Activated T-cell treated with anti-CD3 and anti-CD28 coated beads, Interleukin-2, amount 50 U/mL, for 24 hours (primary cell): ENCODE data around the gene NBL1.

Experiments
- DNase-seq: peaks from one replicate; pipeline ENCODE4 v3.0.0-alpha.2; 2020
- H3K27ac Mint-ChIP-seq: 2 replicates; pipeline ENCODE4 v1.8.0; 2020; ENCODE audit warnings: mild to moderate bottlenecking, mixed read lengths
- H3K27me3 Mint-ChIP-seq: 2 replicates; pipeline ENCODE4 v1.8.0; 2020; ENCODE audit warnings: mixed read lengths
- H3K36me3 Mint-ChIP-seq: 2 replicates; pipeline ENCODE4 v1.8.0; 2020; ENCODE audit warnings: low read depth, mixed read lengths
- H3K4me1 Mint-ChIP-seq: 2 replicates; pipeline ENCODE4 v1.8.0; 2020; ENCODE audit warnings: low read depth, mixed read lengths
- H3K4me3 Mint-ChIP-seq: 2 replicates; pipeline ENCODE4 v1.8.0; 2020; ENCODE audit warnings: mild to moderate bottlenecking, moderate library complexity, mixed read lengths
- H3K9me3 Mint-ChIP-seq: 2 replicates; pipeline ENCODE4 v1.8.0; 2020; ENCODE audit warnings: mixed read lengths

The NBL1 gene

GRCh38 chr1:19683351-19683750 lies 39.2 kb downstream of the NBL1 start:
- Mint-ChIP-seq H3K4me1 (peaks cover 12% of the 10 kb centered on the region), H3K27ac (no peak overlapping the region), H3K36me3 (peaks cover 18% of the 10 kb centered on the region), H3K4me3 (no peak overlapping the region), H3K27me3 (no peaks in the 10 kb centered on the region), H3K9me3 (no peaks in the 10 kb centered on the region)
- DNase-seq, result no peak

DNA sequence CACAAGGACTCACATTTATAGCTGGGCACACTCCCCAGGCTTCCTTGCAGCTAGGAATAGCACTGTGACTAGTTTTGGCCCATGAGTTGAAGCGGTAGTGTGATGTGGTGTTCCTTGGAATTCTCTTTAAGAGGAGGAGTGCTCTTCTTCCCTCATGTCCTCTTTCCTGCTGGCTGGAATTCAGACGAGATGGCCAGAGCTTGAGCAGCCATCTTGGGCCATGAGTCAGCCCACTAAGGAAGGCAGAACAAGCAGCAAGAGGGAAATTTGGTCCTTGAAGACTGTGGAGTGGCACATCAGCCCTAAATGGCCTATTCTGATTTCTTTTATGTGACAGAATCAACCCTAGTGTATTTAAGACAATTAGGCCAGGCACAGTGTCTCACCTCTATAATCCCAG lies 40.6 kb downstream of the NBL1 start:
- DNase-seq, result no peak
- Mint-ChIP-seq H3K27me3 (no peaks in the 10 kb centered on the region), H3K36me3 (peaks cover 28% of the 10 kb centered on the region), H3K4me1 (peaks cover 23% of the 10 kb centered on the region), H3K27ac (no peak overlapping the region), H3K9me3 (no peaks in the 10 kb centered on the region), H3K4me3 (no peak overlapping the region)

- Mint-ChIP-seq H3K4me1 (peaks cover 25% of the 10 kb centered on the region), H3K9me3 (peaks cover 6% of the 10 kb centered on the region), H3K36me3 (peaks cover 41% of the 10 kb centered on the region), H3K4me3 (no peak overlapping the region), H3K27me3 (no peaks in the 10 kb centered on the region), H3K27ac (no peak overlapping the region)
- no peak for DNase-seq
Observed at GRCh38 chr1:19685994-19686393, 41.9 kb downstream of the NBL1 start.

DNA sequence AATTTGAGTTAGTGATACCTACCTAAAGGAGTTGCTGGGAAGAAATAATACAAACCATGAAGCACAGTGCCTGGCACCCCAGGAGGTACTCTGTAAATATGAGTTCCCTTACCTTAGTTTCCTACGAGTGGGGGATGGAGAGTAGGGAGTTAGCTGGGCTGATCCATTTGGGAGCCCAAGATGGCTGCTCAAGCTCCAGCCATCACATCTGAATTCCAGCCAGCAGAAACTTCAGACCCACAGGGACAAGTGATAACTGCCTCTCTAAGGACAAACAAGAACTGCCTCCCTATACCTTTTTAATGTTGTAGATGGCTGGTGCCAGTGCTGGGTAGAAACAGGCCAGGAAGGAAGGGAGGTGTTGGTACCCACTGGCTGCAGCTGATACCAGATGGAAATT lies 43.3 kb downstream of the NBL1 start:
- Mint-ChIP-seq H3K9me3 (peaks cover 6% of the 10 kb centered on the region), H3K4me1 (peaks cover 25% of the 10 kb centered on the region), H3K36me3 (peaks cover 51% of the 10 kb centered on the region), H3K4me3 (no peak overlapping the region), H3K27ac (peak overlapping the region; percentile 40), H3K27me3 (no peaks in the 10 kb centered on the region)
- DNase-seq, result no peak

DNA sequence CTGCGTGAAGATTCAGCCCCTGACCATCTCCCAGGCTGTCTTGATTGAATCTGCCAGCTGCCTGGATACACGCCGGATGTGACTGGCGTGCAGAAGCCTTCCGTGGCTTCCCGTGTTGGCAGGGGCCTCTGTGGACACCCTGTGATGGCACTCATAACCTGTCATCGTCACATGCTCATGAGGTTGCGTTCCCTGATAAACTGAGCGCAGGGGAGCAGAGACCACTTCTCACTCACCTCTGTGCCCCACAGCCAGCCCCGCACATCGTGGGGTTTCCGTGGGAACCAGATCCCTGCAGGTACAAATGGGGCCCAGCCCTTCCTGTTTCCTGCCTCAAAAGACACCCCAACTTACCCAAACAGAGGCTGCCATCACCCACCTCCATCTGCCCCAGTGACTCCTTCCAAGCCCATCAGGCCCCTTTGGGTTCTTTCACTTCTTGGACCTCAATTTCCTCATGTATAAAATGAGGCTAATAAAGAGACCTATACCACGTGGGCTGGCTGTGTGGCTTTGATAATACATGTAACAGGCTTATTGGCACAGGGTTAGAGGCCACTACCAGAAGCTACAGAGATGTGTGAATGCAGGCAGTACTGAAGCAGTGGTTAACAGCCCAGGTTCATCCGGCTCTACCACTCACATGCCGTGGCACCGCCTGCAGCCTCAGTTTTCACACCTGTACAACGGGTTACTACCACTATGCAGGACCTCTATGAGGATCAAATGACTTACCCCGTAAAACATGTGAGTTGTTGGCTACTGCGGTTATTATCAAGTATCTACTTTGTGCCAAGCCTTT lies 44.1 kb downstream of the NBL1 start:
- DNase-seq, result peak; percentile 36
- H3K27ac Mint-ChIP-seq, result peak overlapping the region; percentile 20

GRCh38 chr1:19689085-19689757 lies 45.1 kb downstream of the NBL1 start:
- no peak overlapping the region for H3K4me3 Mint-ChIP-seq

More for the DNA sequence above, 44.1 kb downstream of the NBL1 start:
- H3K27me3 Mint-ChIP-seq, result no peaks in the 10 kb centered on the region
- peaks cover 25% of the 10 kb centered on the region for H3K4me1 Mint-ChIP-seq
- H3K4me3 Mint-ChIP-seq, result no peak overlapping the region
- peaks cover 49% of the 10 kb centered on the region for H3K36me3 Mint-ChIP-seq
- peaks cover 6% of the 10 kb centered on the region for H3K9me3 Mint-ChIP-seq

DNA sequence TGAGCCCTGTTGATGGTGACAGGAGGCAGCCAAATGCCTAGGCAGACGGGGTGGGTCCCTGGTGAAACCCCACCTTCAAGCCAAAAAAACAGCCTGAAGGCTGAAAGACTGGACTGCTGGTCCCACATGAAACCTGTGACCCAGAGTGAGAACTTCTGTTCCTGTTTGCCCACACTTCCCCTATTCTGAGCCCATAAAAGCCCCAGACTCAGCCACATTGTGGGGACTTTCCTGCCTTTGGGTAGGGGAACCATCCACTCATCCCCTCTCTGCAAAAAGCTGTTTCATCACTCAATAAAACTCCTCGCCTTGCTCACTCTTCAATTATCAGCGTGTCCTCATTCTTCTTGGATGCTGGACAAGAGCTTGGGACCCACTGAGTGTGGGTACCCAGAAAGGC lies 45.7 kb downstream of the NBL1 start:
- H3K36me3 Mint-ChIP-seq, result peaks cover 59% of the 10 kb centered on the region

More at GRCh38 chr1:19689085-19689757, 45.1 kb downstream of the NBL1 start:
- H3K36me3 Mint-ChIP-seq, result peaks cover 55% of the 10 kb centered on the region
- H3K27ac Mint-ChIP-seq, result no peak overlapping the region
- DNase-seq, result no peak
- peaks cover 6% of the 10 kb centered on the region for H3K9me3 Mint-ChIP-seq
- no peaks in the 10 kb centered on the region for H3K27me3 Mint-ChIP-seq
- H3K4me1 Mint-ChIP-seq, result peaks cover 25% of the 10 kb centered on the region

GRCh38 chr1:19690342-19690741 lies 46.2 kb downstream of the NBL1 start:
- no peak for DNase-seq
- Mint-ChIP-seq H3K4me1 (peaks cover 25% of the 10 kb centered on the region), H3K27me3 (no peaks in the 10 kb centered on the region)

More for the DNA sequence above, 45.7 kb downstream of the NBL1 start:
- H3K9me3 Mint-ChIP-seq, result peaks cover 6% of the 10 kb centered on the region
- peak overlapping the region; percentile 39 for H3K27ac Mint-ChIP-seq
- DNase-seq, result no peak
- H3K4me1 Mint-ChIP-seq, result peaks cover 25% of the 10 kb centered on the region
- no peaks in the 10 kb centered on the region for H3K27me3 Mint-ChIP-seq
- no peak overlapping the region for H3K4me3 Mint-ChIP-seq

DNA sequence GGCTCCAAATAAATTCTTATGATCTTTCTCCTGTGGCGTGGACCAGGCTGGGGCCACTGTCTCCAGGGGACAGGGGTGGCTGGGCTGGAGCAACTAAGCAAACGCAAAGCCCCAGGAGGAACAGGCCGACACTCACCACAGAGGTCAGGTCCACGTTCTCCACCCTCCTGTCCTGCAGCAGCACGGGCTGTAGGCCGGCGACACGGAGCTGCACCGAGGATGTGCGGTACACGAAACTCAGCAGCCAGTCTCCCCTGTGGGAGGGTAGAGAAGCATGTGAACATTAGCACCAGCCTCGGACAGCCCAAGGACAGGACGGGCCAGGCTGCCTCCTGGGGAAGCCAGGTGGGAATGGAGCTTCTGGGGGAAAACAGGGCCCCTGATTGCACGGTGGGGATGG lies 50.2 kb downstream of the NBL1 start:
- peaks cover 4% of the 10 kb centered on the region for H3K4me1 Mint-ChIP-seq
- H3K9me3 Mint-ChIP-seq, result peaks cover 6% of the 10 kb centered on the region
- H3K4me3 Mint-ChIP-seq, result no peak overlapping the region
- DNase-seq, result no peak
- no peaks in the 10 kb centered on the region for H3K27me3 Mint-ChIP-seq
- H3K36me3 Mint-ChIP-seq, result peaks cover 61% of the 10 kb centered on the region
- H3K27ac Mint-ChIP-seq, result no peak overlapping the region

More at GRCh38 chr1:19690342-19690741, 46.2 kb downstream of the NBL1 start:
- peaks cover 61% of the 10 kb centered on the region for H3K36me3 Mint-ChIP-seq
- no peak overlapping the region for H3K27ac Mint-ChIP-seq
- peaks cover 6% of the 10 kb centered on the region for H3K9me3 Mint-ChIP-seq
- H3K4me3 Mint-ChIP-seq, result no peak overlapping the region

DNA sequence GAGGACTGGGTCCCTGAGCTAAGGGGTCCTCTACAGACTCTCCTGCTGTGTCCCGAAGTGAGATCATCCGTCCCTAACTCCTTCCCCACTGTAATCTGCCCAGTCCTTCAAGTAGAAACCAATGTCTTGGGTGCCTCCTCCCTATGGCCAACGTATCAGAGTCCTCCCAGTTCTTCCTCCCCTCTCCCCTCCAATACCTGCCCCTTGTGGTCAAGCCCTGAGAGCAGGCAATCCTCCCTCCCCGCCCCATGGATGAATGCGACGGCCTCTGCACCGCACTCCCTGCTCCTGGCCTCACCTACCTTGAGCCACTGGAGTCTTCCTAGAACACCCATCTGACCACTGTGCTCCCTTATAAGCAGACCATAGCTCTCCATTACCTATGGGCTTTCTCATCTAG lies 51.7 kb downstream of the NBL1 start:
- Mint-ChIP-seq H3K36me3 (peaks cover 61% of the 10 kb centered on the region), H3K27ac (peak overlapping the region; percentile 27), H3K27me3 (no peaks in the 10 kb centered on the region), H3K9me3 (no peaks in the 10 kb centered on the region), H3K4me3 (no peak overlapping the region), H3K4me1 (no peaks in the 10 kb centered on the region)
- no peak for DNase-seq

DNA sequence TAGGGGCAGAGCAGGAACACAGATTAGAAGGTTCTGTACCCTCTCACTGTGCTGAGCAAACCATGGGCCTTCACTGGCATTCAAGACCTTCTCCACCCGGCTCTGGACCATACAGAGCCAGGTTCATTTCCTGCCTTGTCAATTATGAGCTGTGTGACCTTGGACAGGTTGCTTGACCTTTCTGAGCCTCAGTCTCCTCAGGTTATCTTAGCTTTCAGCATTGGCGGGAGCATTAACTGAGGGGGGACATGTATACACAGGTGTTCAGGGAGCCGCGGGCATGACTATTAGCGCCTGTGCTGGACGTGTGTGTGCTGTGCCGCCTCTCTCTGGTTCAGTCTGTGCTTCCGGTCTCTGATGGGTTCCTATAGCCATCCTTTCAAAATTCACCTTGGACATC lies 52.7 kb downstream of the NBL1 start:
- Mint-ChIP-seq H3K36me3 (peaks cover 51% of the 10 kb centered on the region), H3K27ac (no peak overlapping the region), H3K27me3 (no peaks in the 10 kb centered on the region), H3K4me3 (no peak overlapping the region), H3K9me3 (no peaks in the 10 kb centered on the region), H3K4me1 (no peaks in the 10 kb centered on the region)
- DNase-seq, result no peak

GRCh38 chr1:19698181-19698580 lies 54.1 kb downstream of the NBL1 start:
- Mint-ChIP-seq H3K36me3 (peaks cover 46% of the 10 kb centered on the region), H3K27ac (no peak overlapping the region), H3K4me3 (no peak overlapping the region), H3K9me3 (no peaks in the 10 kb centered on the region), H3K27me3 (no peaks in the 10 kb centered on the region), H3K4me1 (no peaks in the 10 kb centered on the region)
- no peak for DNase-seq

- H3K36me3 Mint-ChIP-seq, result peaks cover 32% of the 10 kb centered on the region
- peaks cover 12% of the 10 kb centered on the region for H3K4me1 Mint-ChIP-seq
- H3K27me3 Mint-ChIP-seq, result no peaks in the 10 kb centered on the region
- peak overlapping the region; percentile 78 for H3K27ac Mint-ChIP-seq
- H3K9me3 Mint-ChIP-seq, result no peaks in the 10 kb centered on the region
- DNase-seq, result no peak
- H3K4me3 Mint-ChIP-seq, result no peak overlapping the region
Observed at GRCh38 chr1:19700079-19700777, 56.1 kb downstream of the NBL1 start.

DNA sequence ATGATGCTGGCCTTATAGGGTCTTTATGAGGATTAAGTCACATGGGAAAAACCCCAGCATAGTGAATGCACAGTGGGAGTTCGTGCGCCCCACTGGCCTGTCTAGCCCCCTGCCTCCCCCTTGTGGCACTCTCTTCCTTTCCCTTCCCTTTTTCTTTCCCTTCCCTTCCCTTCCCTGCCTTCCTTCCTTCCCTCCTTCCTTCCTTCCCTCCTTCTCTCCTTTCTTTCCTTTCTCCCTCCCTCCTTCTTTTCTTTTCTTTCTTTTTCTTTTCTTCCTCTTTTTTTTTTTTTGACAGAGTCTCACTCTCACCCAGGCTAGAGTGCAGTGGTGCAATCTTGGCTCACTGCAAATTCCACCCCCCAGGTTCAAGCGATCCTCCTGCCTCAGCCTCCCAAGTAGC lies 59.2 kb downstream of the NBL1 start:
- Mint-ChIP-seq H3K27me3 (no peaks in the 10 kb centered on the region), H3K4me1 (peaks cover 14% of the 10 kb centered on the region), H3K9me3 (no peaks in the 10 kb centered on the region), H3K4me3 (no peak overlapping the region), H3K27ac (no peak overlapping the region), H3K36me3 (peaks cover 31% of the 10 kb centered on the region)
- DNase-seq, result no peak
